ENCODE measurements around the gene ZNF579. TPM values are rescaled to one million over a fixed set of nuclear protein-coding genes. Genes with fewer than 3 reads are reported as not detected.

The ZNF579 gene
- total and polyA plus RNA-seq, 9 of the 15 experiments (the other 6 are each of a cell fraction or from before 2014, with no cell fraction given): 0.06 to 15.9 (median 1.6) TPM

GRCh38 chr19:55580628-55581144 is at the start of gene ZNF579 (continued):
- TF ChIP-seq ZBTB11 (CRISPR knock-in tag; IDR thresholded peaks at IDR 0.05): peak; percentile 93 to 100 (median 98)
- TF ChIP-seq SPI1 (IDR thresholded peaks at IDR 0.05; ENCODE audit: borderline replicate concordance, low read depth, low read length): 0 out of 2 replicates have a peak, but pooled peaks have one; percentile 34
- no peak for TF ChIP-seq FOXM1 (IDR thresholded peaks at IDR 0.05; ENCODE audit: low read depth)
- TF ChIP-seq FOXM1 (CRISPR knock-in tag; IDR thresholded peaks at IDR 0.05; ENCODE audit: low read depth): no peak
- no peak for TF ChIP-seq ZNF778 (CRISPR knock-in tag; IDR thresholded peaks at IDR 0.05)
- no peak for TF ChIP-seq RBM39 (optimal IDR thresholded peaks at IDR 0.05; ENCODE audit: low read depth, low read length)
- TF ChIP-seq POLR2AphosphoS5 (IDR thresholded peaks at IDR 0.05; ENCODE audit: control insufficient read depth, insufficient read depth, low read depth, low read length): peak; percentile 42; the same call in 1 of the 2 replicates
- no peak for TF ChIP-seq RBM34 (IDR thresholded peaks at IDR 0.05; ENCODE audit: borderline replicate concordance, insufficient read depth, low read length)
- no peak for TF ChIP-seq FOXO4 (CRISPR knock-in tag; IDR thresholded peaks at IDR 0.05)
- no peak for TF ChIP-seq STAG1 (CRISPR knock-in tag; IDR thresholded peaks at IDR 0.05; ENCODE audit: borderline replicate concordance)
- no peak for TF ChIP-seq NONO (IDR thresholded peaks at IDR 0.05; ENCODE audit: low read depth in 2 of 2, low read length in 1 of 2)
- no peak for TF ChIP-seq TFE3 (CRISPR knock-in tag; IDR thresholded peaks at IDR 0.05)
- TF ChIP-seq TRIM28 (IDR thresholded peaks at IDR 0.05): no peak
- no peak for TF ChIP-seq SMARCC2 (IDR thresholded peaks at IDR 0.05; ENCODE audit: low read depth)
- TF ChIP-seq RCOR1 (IDR thresholded peaks at IDR 0.05; ENCODE audit: borderline replicate concordance in 1 of 2, low read depth in 2 of 2, low read length in 2 of 2): peak in 1 of 2 experiments; percentile 65; a peak in 1 of 4 replicates
- TF ChIP-seq ZFP1 (CRISPR knock-in tag; IDR thresholded peaks at IDR 0.05): no peak
- peak; percentile 55; the same call in 1 of the 2 replicates for TF ChIP-seq DIDO1 (tag; IDR thresholded peaks at IDR 0.05; ENCODE audit: low read depth)
- TF ChIP-seq, protein P1, sequence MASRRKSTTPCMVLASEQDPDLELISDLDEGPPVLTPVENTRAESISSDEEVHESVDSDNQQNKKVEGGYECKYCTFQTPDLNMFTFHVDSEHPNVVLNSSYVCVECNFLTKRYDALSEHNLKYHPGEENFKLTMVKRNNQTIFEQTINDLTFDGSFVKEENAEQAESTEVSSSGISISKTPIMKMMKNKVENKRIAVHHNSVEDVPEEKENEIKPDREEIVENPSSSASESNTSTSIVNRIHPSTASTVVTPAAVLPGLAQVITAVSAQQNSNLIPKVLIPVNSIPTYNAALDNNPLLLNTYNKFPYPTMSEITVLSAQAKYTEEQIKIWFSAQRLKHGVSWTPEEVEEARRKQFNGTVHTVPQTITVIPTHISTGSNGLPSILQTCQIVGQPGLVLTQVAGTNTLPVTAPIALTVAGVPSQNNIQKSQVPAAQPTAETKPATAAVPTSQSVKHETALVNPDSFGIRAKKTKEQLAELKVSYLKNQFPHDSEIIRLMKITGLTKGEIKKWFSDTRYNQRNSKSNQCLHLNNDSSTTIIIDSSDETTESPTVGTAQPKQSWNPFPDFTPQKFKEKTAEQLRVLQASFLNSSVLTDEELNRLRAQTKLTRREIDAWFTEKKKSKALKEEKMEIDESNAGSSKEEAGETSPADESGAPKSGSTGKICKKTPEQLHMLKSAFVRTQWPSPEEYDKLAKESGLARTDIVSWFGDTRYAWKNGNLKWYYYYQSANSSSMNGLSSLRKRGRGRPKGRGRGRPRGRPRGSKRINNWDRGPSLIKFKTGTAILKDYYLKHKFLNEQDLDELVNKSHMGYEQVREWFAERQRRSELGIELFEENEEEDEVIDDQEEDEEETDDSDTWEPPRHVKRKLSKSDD (conservative IDR thresholded peaks at IDR 0.05; ENCODE audit: low read length): no peak
- TF ChIP-seq SMC3 (conservative IDR thresholded peaks at IDR 0.05; ENCODE audit: insufficient read depth, low read depth, low read length): no peak

Measured in K562 (cell line).